ENCODE results near the gene LLCFC1.

LLCFC1 gene

GRCh38 chr7:142945001-142945400 is 5.7 kb downstream of the LLCFC1 start:
- no peak for TF ChIP-seq CTCF (IDR thresholded peaks at IDR 0.05; ENCODE audit: borderline replicate concordance, control extremely low read depth, extremely low read depth, insufficient read depth, missing control alignments)
- in situ Hi-C loops (cut with MboI; ENCODE audit: low sequenced_read_pairs, unreplicated experiment) = no loop called here
- DNase-seq (ENCODE audit: low spot score) = no peak

GRCh38 chr7:142948603-142949002 is 9.3 kb downstream of the LLCFC1 start:
- DNase-seq (ENCODE audit: low spot score) = no peak
- in situ Hi-C loops (cut with MboI; ENCODE audit: low sequenced_read_pairs, unreplicated experiment) = no loop called here
- no peak for TF ChIP-seq CTCF (IDR thresholded peaks at IDR 0.05; ENCODE audit: borderline replicate concordance, control extremely low read depth, extremely low read depth, insufficient read depth, missing control alignments)

GRCh38 chr7:142950235-142950634 is 11.0 kb downstream of the LLCFC1 start:
- TF ChIP-seq CTCF (IDR thresholded peaks at IDR 0.05; ENCODE audit: borderline replicate concordance, control extremely low read depth, extremely low read depth, insufficient read depth, missing control alignments) = no peak
- no peak for DNase-seq (ENCODE audit: low spot score)
- in situ Hi-C loops (cut with MboI; ENCODE audit: low sequenced_read_pairs, unreplicated experiment) = no loop called here

- DNase-seq (ENCODE audit: low spot score) = no peak
- TF ChIP-seq CTCF (IDR thresholded peaks at IDR 0.05; ENCODE audit: borderline replicate concordance, control extremely low read depth, extremely low read depth, insufficient read depth, missing control alignments) = no peak
- in situ Hi-C loops (cut with MboI; ENCODE audit: low sequenced_read_pairs, unreplicated experiment) = no loop called here
Observed at GRCh38 chr7:142954680-142955268, 15.5 kb downstream of the LLCFC1 start.

GRCh38 chr7:142956951-142957623 is 17.8 kb downstream of the LLCFC1 start:
- in situ Hi-C loops (cut with MboI; ENCODE audit: low sequenced_read_pairs, unreplicated experiment) = no loop called here

GRCh38 chr7:142957723-142958122 is 18.4 kb downstream of the LLCFC1 start:
- no peak for DNase-seq (ENCODE audit: low spot score)
- no peak for TF ChIP-seq CTCF (IDR thresholded peaks at IDR 0.05; ENCODE audit: borderline replicate concordance, control extremely low read depth, extremely low read depth, insufficient read depth, missing control alignments)
- in situ Hi-C loops (cut with MboI; ENCODE audit: low sequenced_read_pairs, unreplicated experiment) = no loop called here

More at GRCh38 chr7:142956951-142957623, 17.8 kb downstream of the LLCFC1 start:
- TF ChIP-seq CTCF (IDR thresholded peaks at IDR 0.05; ENCODE audit: borderline replicate concordance, control extremely low read depth, extremely low read depth, insufficient read depth, missing control alignments) = no peak
- no peak for DNase-seq (ENCODE audit: low spot score)
